NCI-H526 (cell line): Measurements from ENCODE around the gene CCDC33.

Experiments
- DNase-seq, 2 experiments: peaks; one replicate each; lab custom pipeline; 2025; lab: John Stamatoyannopoulos, UW

Gene CCDC33

GRCh38 chr15:74281147-74282133, 45.3 kb downstream of the CCDC33 start:
- DNase-seq = no peak

- DNase-seq = no peak
Measured at GRCh38 chr15:74283368-74283767, 47.2 kb downstream of the CCDC33 start.

- DNase-seq = no peak
Measured at GRCh38 chr15:74289671-74290070, 53.5 kb downstream of the CCDC33 start.

- DNase-seq = no peak
Measured at GRCh38 chr15:74290645-74291044, 54.5 kb downstream of the CCDC33 start.

GRCh38 chr15:74291101-74292071, 55.3 kb downstream of the CCDC33 start:
- DNase-seq = peak in 1 of 2 experiments; percentile 18

GRCh38 chr15:74293021-74293810, 57.1 kb downstream of the CCDC33 start:
- DNase-seq = no peak

- DNase-seq = no peak
Measured at GRCh38 chr15:74294010-74294409, 57.9 kb downstream of the CCDC33 start.

GRCh38 chr15:74295800-74296199, 59.7 kb downstream of the CCDC33 start:
- DNase-seq = peak in 1 of 2 experiments; percentile 30

- DNase-seq = no peak
Measured at GRCh38 chr15:74297887-74298286, 61.8 kb downstream of the CCDC33 start.

GRCh38 chr15:74300057-74300795, 64.1 kb downstream of the CCDC33 start:
- DNase-seq = no peak

- DNase-seq = no peak
Measured at GRCh38 chr15:74301583-74302361, 65.6 kb downstream of the CCDC33 start.

- peak; percentile 8 to 65 for DNase-seq
Measured at GRCh38 chr15:74302821-74303359, 66.8 kb downstream of the CCDC33 start.

GRCh38 chr15:74303741-74304309, 67.7 kb downstream of the CCDC33 start:
- no peak for DNase-seq

GRCh38 chr15:74304431-74304830, 68.3 kb downstream of the CCDC33 start:
- no peak for DNase-seq

- no peak for DNase-seq
Measured at GRCh38 chr15:74305687-74306086, 69.6 kb downstream of the CCDC33 start.

- no peak for DNase-seq
Measured at GRCh38 chr15:74306781-74307217, 70.7 kb downstream of the CCDC33 start.

- peak; percentile 53 to 82 for DNase-seq
Measured at GRCh38 chr15:74307827-74308811, 72.0 kb downstream of the CCDC33 start.
